Spleen (tissue), 11 donors: ENCODE results near the gene KLHL22. TPM values are rescaled to one million over a fixed set of nuclear protein-coding genes. Genes with fewer than 3 reads are reported as not detected.

ENCODE experiments used
- DNase-seq: peaks from one replicate; pipeline ENCODE4 v3.0.0-alpha.2; 2020
- H3K27ac ChIP-seq, 8 donors: fragments of 200-600 bp; sonication (generic) in 7 of 8; 1 replicate in 4 of 8; 2 replicates in 4 of 8; pipeline versions ENCODE4 v1.5.0 to v1.8.0; 2016 to 2021; ENCODE audit warnings: inconsistent platforms in 4 of 8, mild to moderate bottlenecking in 4 of 8, moderate library complexity in 1 of 8
- H3K27me3 ChIP-seq, 7 donors: fragments of 200-600 bp; sonication (generic) in 6 of 7; replicated peaks in 1 of 7; 1 replicate in 4 of 7; 2 replicates in 3 of 7; pipeline versions ENCODE4 v1.5.0 to v1.8.0; 2016 to 2021; ENCODE audit warnings: inconsistent platforms in 3 of 7, mild to moderate bottlenecking in 1 of 7
- H3K36me3 ChIP-seq, 6 donors: fragments of 200-600 bp; sonication (generic) in 5 of 6; 1 replicate in 4 of 6; 2 replicates in 2 of 6; pipeline versions ENCODE4 v1.5.0 to v1.8.0; 2016 to 2021; ENCODE audit warnings: inconsistent platforms in 2 of 6
- H3K4me1 ChIP-seq, 6 donors: fragments of 200-600 bp; sonication (generic) in 5 of 6; 1 replicate in 3 of 6; 2 replicates in 3 of 6; pipeline versions ENCODE4 v1.5.0 to v1.8.0; 2016 to 2021; ENCODE audit warnings: inconsistent platforms in 3 of 6
- H3K4me3 ChIP-seq, 8 donors: fragments of 200-600 bp; sonication (generic) in 7 of 8; 1 replicate in 4 of 8; 2 replicates in 4 of 8; pipeline versions ENCODE4 v1.5.0 to v1.8.0; 2016 to 2021; ENCODE audit warnings: inconsistent platforms in 4 of 8, mild to moderate bottlenecking in 4 of 8, moderate library complexity in 2 of 8
- H3K9me3 ChIP-seq, 8 donors: fragments of 200-600 bp; sonication (generic) in 7 of 8; 1 replicate in 4 of 8; 2 replicates in 4 of 8; pipeline versions ENCODE4 v1.5.0 to v1.8.0; 2016 to 2021; ENCODE audit warnings: inconsistent platforms in 4 of 8
- CTCF ChIP-seq, 11 experiments: fragments of 200-600 bp in 7 of 11; fragments of 450-650 bp in 4 of 11; sonication (generic) in 4 of 11; IDR thresholded peaks in 8 of 11; conservative IDR thresholded peaks in 3 of 11; 1 replicate in 7 of 11; 2 replicates in 4 of 11; pipeline versions ENCODE4 v1.4.0 to v1.8.0; 2016 to 2021; ENCODE audit warnings: antibody characterized with exemption in 11 of 11, inconsistent platforms in 4 of 11, mild to moderate bottlenecking in 1 of 11
- POLR2A ChIP-seq, 3 donors: fragments of 450-650 bp; IDR thresholded peaks; one replicate each; pipeline ENCODE4 v1.5.1; 2017; ENCODE audit warnings: antibody characterized with exemption in 3 of 3, mild to moderate bottlenecking in 1 of 3
- POLR2AphosphoS5 ChIP-seq, 3 donors: sonication (generic); formaldehyde crosslinking; IDR thresholded peaks; one replicate each; pipeline ENCODE4 v1.5.1; 2017; ENCODE audit warnings: antibody characterized with exemption in 3 of 3
- WGBS, 5 donors: extraction: QIAGEN DNeasy Blood & Tissue Kit in 3 of 5; methylation state at CpG; one replicate each; pipeline versions ENCODE4 v1.1.5 to v1.1.7; 2013 to 2018; 5-methylcytosine and 5-hydroxymethylcytosine counted together
- intact Hi-C: fragments of 100-400 bp; cut with DNase I; formaldehyde crosslinking; loops from one replicate; pipeline ENCODE4 v1.15.0; 2023; ENCODE audit warnings: low total_unique reads
- polyA plus RNA-seq, 3 donors: library from polyadenylated mRNA; stranded (reverse); fragments of 200-250 nt; gene quantifications; one replicate each; pipeline ENCODE4 v1.2.1, GENCODE V29; 2013
- total RNA-seq, 7 donors: library from RNA; depleted of rRNA in 3 of 7; stranded (reverse); fragments of >200 nt in 3 of 7; fragmentation: NEBNext Ultra II Directional in 4 of 7; extraction: Animal tissue kit (Norgen Biotek cat#: 25700) in 4 of 7; gene quantifications; one replicate each; pipeline versions ENCODE4 v1.1.0 to v1.2.1, GENCODE V29; 2016 to 2021
- donor health status: healthy with polysubstance abuse.
- donor health status: DM: no; HTN: no; CAD: no; lungs with moderate emphysema.
- donor health status: DM: no; HTN: no; CAD: no.
- donor health status: Bipolar disorder and iron deficiency.
- donor health status: healthy.
- donor health status: DM: no; HTN: no; CAD: no.
- donor health status: DM: yes; HTN: yes; CAD: no.

Gene KLHL22
- total and polyA plus RNA-seq, 10 donors, result 14.0 to 40.6 (median 28.6) TPM

- no peak overlapping the region for H3K27ac ChIP-seq
- H3K4me1 ChIP-seq, result peaks cover 8 to 50% (median 22%) of the 10 kb centered on the region in 6 donors
- 87 to 100% (median 97%) methylated on average over 1 of the region's 1 CpG for WGBS, 5 donors
- no peak for DNase-seq
- no peaks in the 10 kb centered on the region for H3K27me3 ChIP-seq
- H3K4me3 ChIP-seq, result no peak overlapping the region
- intact Hi-C loops, result no loop called here
- peaks cover 0 to 30% (median 9%) of the 10 kb centered on the region in 6 donors for H3K36me3 ChIP-seq
- TF ChIP-seq POLR2AphosphoS5 (IDR thresholded peaks at IDR 0.05) (no peak), POLR2A (IDR thresholded peaks at IDR 0.05) (no peak), CTCF (IDR thresholded peaks at IDR 0.05 in 8 of 11, conservative IDR thresholded peaks at IDR 0.05 in 3 of 11) (no peak)
- no peaks in the 10 kb centered on the region for H3K9me3 ChIP-seq
These were observed 4.7 kb downstream of the KLHL22 start for GRCh38 chr22:20490941-20491307.

- peaks cover 0 to 36% (median 9%) of the 10 kb centered on the region in 6 donors for H3K36me3 ChIP-seq
- no peaks in the 10 kb centered on the region for H3K27me3 ChIP-seq
- TF ChIP-seq CTCF (IDR thresholded peaks at IDR 0.05 in 8 of 11, conservative IDR thresholded peaks at IDR 0.05 in 3 of 11), result no peak
- no peak for TF ChIP-seq POLR2AphosphoS5 (IDR thresholded peaks at IDR 0.05)
- TF ChIP-seq POLR2A (IDR thresholded peaks at IDR 0.05), result no peak
- no peak for DNase-seq
- peaks cover 8 to 49% (median 21%) of the 10 kb centered on the region in 6 donors for H3K4me1 ChIP-seq
- WGBS, 5 donors, result 87 to 96% (median 93%) methylated on average over 6 of the region's 6 CpGs
- no peak overlapping the region for H3K4me3 ChIP-seq
- no peaks in the 10 kb centered on the region for H3K9me3 ChIP-seq
- no peak overlapping the region for H3K27ac ChIP-seq
- intact Hi-C loops, result no loop called here
These were observed 5.2 kb downstream of the KLHL22 start for GRCh38 chr22:20490183-20490940.

GRCh38 chr22:20488946-20489345 lies 6.6 kb downstream of the KLHL22 start:
- Histone ChIP-seq H3K4me1 (peaks cover under 1 to 37% (median 9%) of the 10 kb centered on the region in 6 donors), H3K9me3 (no peaks in the 10 kb centered on the region), H3K27me3 (no peaks in the 10 kb centered on the region), H3K4me3 (no peak overlapping the region), H3K36me3 (peaks cover 0 to 48% (median 9%) of the 10 kb centered on the region in 6 donors), H3K27ac (no peak overlapping the region)
- 87 to 92% (median 90%) methylated on average over 10 to 11 of the region's 11 CpGs for WGBS, 5 donors
- intact Hi-C loops, result no loop called here
- TF ChIP-seq POLR2A (IDR thresholded peaks at IDR 0.05), result no peak
- TF ChIP-seq CTCF (IDR thresholded peaks at IDR 0.05 in 8 of 11, conservative IDR thresholded peaks at IDR 0.05 in 3 of 11), result no peak
- TF ChIP-seq POLR2AphosphoS5 (IDR thresholded peaks at IDR 0.05), result peak in 1 of 3 donors; percentile 35
- no peak for DNase-seq

GRCh38 chr22:20487715-20488114 lies 7.9 kb downstream of the KLHL22 start:
- Histone ChIP-seq H3K4me3 (no peak overlapping the region), H3K27me3 (no peaks in the 10 kb centered on the region), H3K9me3 (no peaks in the 10 kb centered on the region), H3K36me3 (peaks cover 0 to 60% (median 9%) of the 10 kb centered on the region in 6 donors), H3K27ac (no peak overlapping the region), H3K4me1 (peaks cover 0 to 24% (median 0%) of the 10 kb centered on the region in 6 donors)
- intact Hi-C loops, result no loop called here
- TF ChIP-seq CTCF (IDR thresholded peaks at IDR 0.05 in 8 of 11, conservative IDR thresholded peaks at IDR 0.05 in 3 of 11), result no peak
- no peak for TF ChIP-seq POLR2AphosphoS5 (IDR thresholded peaks at IDR 0.05)
- TF ChIP-seq POLR2A (IDR thresholded peaks at IDR 0.05), result no peak
- 88 to 97% (median 94%) methylated on average over 2 of the region's 2 CpGs for WGBS, 5 donors
- no peak for DNase-seq
